Fibroblast of lung (primary cell): ENCODE measurements around the gene REV1. TPM values are rescaled to one million over a fixed set of nuclear protein-coding genes. Genes with fewer than 3 reads are reported as not detected.

ENCODE experiments used
- DNase-seq, 2 donors: peaks; one replicate each; pipeline versions ENCODE4 v3.0.0 to v3.0.0-alpha.2; 2010; ENCODE audit warnings: low read depth in 2 of 2
- H2AFZ ChIP-seq: 2 replicates; pipeline ENCODE4 v1.5.1; 2012; ENCODE audit warnings: low read length, control low read depth, inconsistent platforms
- H3K27ac ChIP-seq: 2 replicates; pipeline ENCODE4 v1.5.1; 2011; ENCODE audit warnings: low read length, control low read depth; ENCODE audit not compliant: insufficient read depth
- H3K27me3 ChIP-seq: 2 replicates; pipeline ENCODE4 v1.5.1; 2011; ENCODE audit warnings: mild to moderate bottlenecking, low read length; ENCODE audit not compliant: control insufficient read depth, insufficient read depth
- H3K36me3 ChIP-seq: 2 replicates; pipeline ENCODE4 v1.5.1; 2011; ENCODE audit warnings: low read length; ENCODE audit not compliant: control insufficient read depth, insufficient read depth
- H3K4me1 ChIP-seq: 2 replicates; pipeline ENCODE4 v1.5.1; 2011; ENCODE audit warnings: low read length; ENCODE audit not compliant: control insufficient read depth, insufficient read depth; ENCODE audit errors: extremely low read depth
- H3K4me2 ChIP-seq: 2 replicates; pipeline ENCODE4 v1.5.1; 2011; ENCODE audit warnings: low read length, control low read depth; ENCODE audit not compliant: insufficient read depth; ENCODE audit errors: extremely low read depth
- H3K4me3 ChIP-seq, 4 experiments: fragments of 200-600 bp in 1 of 4; sonication (generic) in 1 of 4; replicated peaks in 1 of 4; 2 replicates each; pipeline ENCODE4 v1.5.1; 2011 to 2016; ENCODE audit warnings: low read length in 4 of 4, low read depth in 3 of 4, mild to moderate bottlenecking in 3 of 4, control low read depth in 2 of 4, inconsistent platforms in 1 of 4, mixed read lengths in 1 of 4; ENCODE audit not compliant: insufficient read depth in 1 of 4; ENCODE audit errors: control extremely low read depth in 1 of 4
- H3K79me2 ChIP-seq: 2 replicates; pipeline ENCODE4 v1.5.1; 2012; ENCODE audit warnings: mild to moderate bottlenecking, low read length, inconsistent platforms; ENCODE audit not compliant: control insufficient read depth, insufficient read depth
- H3K9ac ChIP-seq: 2 replicates; pipeline ENCODE4 v1.5.1; 2011; ENCODE audit warnings: mild to moderate bottlenecking, low read length, control low read depth; ENCODE audit not compliant: insufficient read depth
- H3K9me3 ChIP-seq: 2 replicates; pipeline ENCODE4 v1.5.1; 2012; ENCODE audit warnings: low read depth, low read length; ENCODE audit not compliant: control insufficient read depth, insufficient read depth
- H4K20me1 ChIP-seq: 2 replicates; pipeline ENCODE4 v1.5.1; 2011; ENCODE audit warnings: low read length; ENCODE audit not compliant: control insufficient read depth, insufficient read depth; ENCODE audit errors: extremely low read depth
- EZH2 ChIP-seq: IDR thresholded peaks from 2 replicates; pipeline ENCODE4 v1.5.1; 2012; ENCODE audit warnings: low read length, control low read depth, mild to moderate bottlenecking; ENCODE audit errors: missing control alignments
- polyA plus RNA-seq, 2 donors: library from polyadenylated mRNA; depleted of rRNA in 1 of 2; stranded (reverse) in 1 of 2; unstranded in 1 of 2; fragments of >200 nt; gene quantifications; 2 replicates each; pipeline ENCODE4 v1.2.1, GENCODE V29; 2011 to 2012; ENCODE audit warnings: missing spikeins in 1 of 2
- total RNA-seq: library from RNA; depleted of rRNA; stranded (reverse); fragments of >200 nt; gene quantifications from 2 replicates; pipeline ENCODE4 v1.2.1, GENCODE V29; 2014
- TF ChIP-seq, protein P1 (sequence below), 2 donors: IDR thresholded peaks in 1 of 2; conservative IDR thresholded peaks in 1 of 2; 1 replicate in 1 of 2; 2 replicates in 1 of 2; pipeline ENCODE4 v1.5.1; 2011 to 2012; ENCODE audit warnings: low read length in 2 of 2, control low read depth in 1 of 2, inconsistent platforms in 1 of 2, low read depth in 1 of 2, mild to moderate bottlenecking in 1 of 2

The REV1 gene
- total and polyA plus RNA-seq, 2 donors (not counting 1 experiment from before 2014, with no cell fraction given): 19.3 to 39.3 TPM

DNA sequence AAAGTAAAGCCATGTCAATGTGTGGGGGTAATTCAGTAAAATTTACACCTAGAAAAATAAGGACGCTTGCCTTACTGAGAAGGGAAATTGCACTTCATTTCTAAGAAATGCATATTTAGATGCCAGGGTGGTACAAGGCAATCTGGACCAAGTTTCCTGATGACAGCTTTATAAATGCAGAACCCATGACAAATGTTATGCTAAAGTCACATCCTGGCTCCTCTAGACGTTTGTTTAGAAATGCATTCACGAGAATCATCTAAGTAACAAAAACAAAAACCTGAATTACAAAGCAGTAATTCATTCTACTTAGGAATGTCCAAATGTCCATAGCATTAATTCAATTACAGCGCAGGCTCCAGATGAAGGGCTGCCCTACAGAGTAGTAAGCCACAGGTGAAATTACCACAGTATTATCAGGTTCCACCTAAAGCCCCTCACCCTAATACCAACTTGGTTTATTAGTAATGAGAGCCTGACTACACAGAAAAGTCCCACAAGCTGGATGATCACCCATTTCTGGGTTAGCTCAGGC, 49.8 kb downstream of the REV1 start:
- Histone ChIP-seq H3K36me3 (no peaks in the 10 kb centered on the region), H3K9ac (no peak overlapping the region), H3K27me3 (no peaks in the 10 kb centered on the region), H3K4me1 (no peaks in the 10 kb centered on the region), H3K4me3 (no peak overlapping the region), H3K79me2 (no peaks in the 10 kb centered on the region), H3K27ac (no peak overlapping the region), H4K20me1 (no peaks in the 10 kb centered on the region), H2AFZ (no peak overlapping the region), H3K4me2 (no peak overlapping the region), H3K9me3 (no peaks in the 10 kb centered on the region)
- DNase-seq: no peak
- TF ChIP-seq, protein P1, sequence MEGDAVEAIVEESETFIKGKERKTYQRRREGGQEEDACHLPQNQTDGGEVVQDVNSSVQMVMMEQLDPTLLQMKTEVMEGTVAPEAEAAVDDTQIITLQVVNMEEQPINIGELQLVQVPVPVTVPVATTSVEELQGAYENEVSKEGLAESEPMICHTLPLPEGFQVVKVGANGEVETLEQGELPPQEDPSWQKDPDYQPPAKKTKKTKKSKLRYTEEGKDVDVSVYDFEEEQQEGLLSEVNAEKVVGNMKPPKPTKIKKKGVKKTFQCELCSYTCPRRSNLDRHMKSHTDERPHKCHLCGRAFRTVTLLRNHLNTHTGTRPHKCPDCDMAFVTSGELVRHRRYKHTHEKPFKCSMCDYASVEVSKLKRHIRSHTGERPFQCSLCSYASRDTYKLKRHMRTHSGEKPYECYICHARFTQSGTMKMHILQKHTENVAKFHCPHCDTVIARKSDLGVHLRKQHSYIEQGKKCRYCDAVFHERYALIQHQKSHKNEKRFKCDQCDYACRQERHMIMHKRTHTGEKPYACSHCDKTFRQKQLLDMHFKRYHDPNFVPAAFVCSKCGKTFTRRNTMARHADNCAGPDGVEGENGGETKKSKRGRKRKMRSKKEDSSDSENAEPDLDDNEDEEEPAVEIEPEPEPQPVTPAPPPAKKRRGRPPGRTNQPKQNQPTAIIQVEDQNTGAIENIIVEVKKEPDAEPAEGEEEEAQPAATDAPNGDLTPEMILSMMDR (conservative IDR thresholded peaks at IDR 0.05 in 1 of 2, IDR thresholded peaks at IDR 0.05 in 1 of 2; ENCODE audit: low read depth in 1 of 2, low read length in 2 of 2): no peak
- no peak for TF ChIP-seq EZH2

DNA sequence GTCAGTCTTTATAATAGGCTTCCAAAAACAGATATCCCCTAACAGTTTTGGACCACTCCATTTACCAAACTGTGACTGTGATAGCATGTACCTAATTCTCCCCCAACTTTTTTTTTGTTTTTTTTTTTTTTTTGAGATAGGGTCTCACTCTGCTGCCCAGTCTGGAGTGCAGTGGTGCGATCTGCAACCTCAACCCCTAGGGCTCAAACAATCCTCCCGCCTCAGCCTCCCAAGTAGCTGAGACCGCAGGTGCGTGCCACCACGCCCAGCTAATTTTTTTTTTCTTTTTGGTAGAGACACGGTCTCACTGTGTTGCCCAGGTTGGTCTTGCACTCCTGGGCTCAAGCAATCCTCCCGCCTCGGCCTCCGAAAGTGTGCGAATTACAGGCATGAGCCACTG, 52.9 kb downstream of the REV1 start:
- H3K9me3 ChIP-seq: no peaks in the 10 kb centered on the region
- H3K79me2 ChIP-seq: no peaks in the 10 kb centered on the region
- H3K36me3 ChIP-seq: no peaks in the 10 kb centered on the region
- H3K4me3 ChIP-seq: no peak overlapping the region
- no peaks in the 10 kb centered on the region for H3K27me3 ChIP-seq
- no peak overlapping the region for H3K9ac ChIP-seq
- no peaks in the 10 kb centered on the region for H4K20me1 ChIP-seq
- H2AFZ ChIP-seq: no peak overlapping the region
- H3K4me2 ChIP-seq: no peak overlapping the region
- peaks cover 2% of the 10 kb centered on the region for H3K4me1 ChIP-seq
- no peak for DNase-seq
- H3K27ac ChIP-seq: no peak overlapping the region
- TF ChIP-seq EZH2: no peak
- TF ChIP-seq, protein P1 (conservative IDR thresholded peaks at IDR 0.05 in 1 of 2, IDR thresholded peaks at IDR 0.05 in 1 of 2; ENCODE audit: low read depth in 1 of 2, low read length in 2 of 2): no peak

DNA sequence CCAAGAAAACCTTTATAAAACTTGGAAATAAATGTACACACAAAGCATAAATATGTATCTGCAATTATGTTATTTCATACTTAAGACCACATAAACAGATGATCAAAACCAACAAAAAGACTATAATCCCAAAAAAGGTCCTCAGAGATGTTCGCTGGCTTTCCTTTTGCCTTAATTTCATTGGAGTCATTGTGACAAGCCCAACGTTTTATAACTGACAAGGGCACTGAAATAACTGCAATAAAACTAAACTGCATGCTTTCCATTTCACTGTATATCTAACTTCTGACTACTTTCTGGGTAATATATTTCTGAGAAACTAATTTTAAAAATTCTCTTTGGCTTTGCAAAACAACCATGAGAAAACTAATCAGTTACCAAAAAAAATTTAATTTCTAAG, 56.5 kb downstream of the REV1 start:
- no peaks in the 10 kb centered on the region for H3K79me2 ChIP-seq

More for the DNA sequence above, 56.5 kb downstream of the REV1 start:
- Histone ChIP-seq H3K27me3 (no peaks in the 10 kb centered on the region), H3K9ac (no peak overlapping the region), H3K36me3 (peaks cover 1% of the 10 kb centered on the region), H3K4me2 (no peak overlapping the region), H3K4me3 (no peak overlapping the region), H2AFZ (no peak overlapping the region), H3K4me1 (peaks cover 9% of the 10 kb centered on the region), H4K20me1 (no peaks in the 10 kb centered on the region), H3K27ac (no peak overlapping the region), H3K9me3 (no peaks in the 10 kb centered on the region)
- TF ChIP-seq EZH2: no peak
- TF ChIP-seq, protein P1 (conservative IDR thresholded peaks at IDR 0.05 in 1 of 2, IDR thresholded peaks at IDR 0.05 in 1 of 2; ENCODE audit: low read depth in 1 of 2, low read length in 2 of 2): no peak
- no peak for DNase-seq
